CD1c-positive myeloid dendritic cell (primary cell): Measurements from ENCODE around the gene ITGA2B.
"Not testable (repeated sequence)": the region's sequence is repeated elsewhere in the genome, so short reads cannot be mapped to it uniquely, and the experiment has no call there.

Experiments
- DNase-seq: peaks from one replicate; pipeline ENCODE4 v3.0.0-alpha.2; 2016; ENCODE audit errors: extremely low spot score

Gene ITGA2B

GRCh38 chr17:44368391-44369243 is 20.8 kb downstream of the ITGA2B start:
- DNase-seq, result not testable (repeated sequence)

GRCh38 chr17:44367231-44367979 is 22.0 kb downstream of the ITGA2B start:
- no peak for DNase-seq

GRCh38 chr17:44365051-44365450 is 24.4 kb downstream of the ITGA2B start:
- DNase-seq, result not testable (repeated sequence)

GRCh38 chr17:44363613-44364159 is 25.8 kb downstream of the ITGA2B start, which contains the start of gene FAM171A2:
TSS of gene FAM171A2 (minus strand) at chr17:44363853. CDS start at chr17:44363714, 139 bp downstream.
- DNase-seq, result peak; percentile 81

- no peak for DNase-seq
Observed at GRCh38 chr17:44362949-44363612, 26.4 kb downstream of the ITGA2B start.

- no peak for DNase-seq
Observed at GRCh38 chr17:44362459-44362948, 26.9 kb downstream of the ITGA2B start.

GRCh38 chr17:44361292-44362260 is 27.9 kb downstream of the ITGA2B start:
- no peak for DNase-seq

GRCh38 chr17:44360826-44361225 is 28.6 kb downstream of the ITGA2B start:
- DNase-seq, result no peak

GRCh38 chr17:44360144-44360533 is 29.3 kb downstream of the ITGA2B start:
- no peak for DNase-seq

GRCh38 chr17:44359458-44360143 is 29.8 kb downstream of the ITGA2B start:
- no peak for DNase-seq

GRCh38 chr17:44359006-44359405 is 30.4 kb downstream of the ITGA2B start:
- DNase-seq, result no peak

GRCh38 chr17:44358066-44358465 is 31.4 kb downstream of the ITGA2B start:
- DNase-seq, result no peak

- no peak for DNase-seq
Observed at GRCh38 chr17:44356241-44356640, 33.2 kb downstream of the ITGA2B start.

GRCh38 chr17:44355642-44356099 is 33.8 kb downstream of the ITGA2B start:
- no peak for DNase-seq

GRCh38 chr17:44354582-44355561 is 34.6 kb downstream of the ITGA2B start:
- DNase-seq, result no peak

GRCh38 chr17:44353672-44354331 is 35.6 kb downstream of the ITGA2B start:
- peak; percentile 57 for DNase-seq

- no peak for DNase-seq
Observed at GRCh38 chr17:44352828-44353671, 36.4 kb downstream of the ITGA2B start.
